Ascending aorta (tissue), 2 donors: Measurements from ENCODE around the gene CIAO2B. TPM values are rescaled to one million over a fixed set of nuclear protein-coding genes. Genes with fewer than 3 reads are reported as not detected.

Experiments
- DNase-seq, 2 donors: peaks; one replicate each; pipeline ENCODE4 v3.0.0-alpha.2; 2019; ENCODE audit warnings: low spot score in 2 of 2
- H3K27ac ChIP-seq, 2 donors: fragments of 200-600 bp; sonication (generic); one replicate each; pipeline ENCODE4 v1.5.1; 2016 to 2017; ENCODE audit warnings: mild to moderate bottlenecking in 1 of 2
- H3K27me3 ChIP-seq: fragments of 200-600 bp; sonication (generic); one replicate; pipeline ENCODE4 v1.5.1; 2017
- H3K36me3 ChIP-seq, 2 donors: fragments of 200-600 bp; sonication (generic); one replicate each; pipeline ENCODE4 v1.5.1; 2016
- H3K4me1 ChIP-seq, 2 donors: fragments of 200-600 bp; sonication (generic); one replicate each; pipeline ENCODE4 v1.5.1; 2016 to 2017; ENCODE audit warnings: mild to moderate bottlenecking in 1 of 2
- H3K4me3 ChIP-seq, 2 donors: fragments of 200-600 bp; sonication (generic); one replicate each; pipeline ENCODE4 v1.5.1; 2016 to 2017; ENCODE audit warnings: mild to moderate bottlenecking in 1 of 2
- H3K9me3 ChIP-seq, 2 donors: fragments of 200-600 bp; sonication (generic); one replicate each; pipeline ENCODE4 v1.5.1; 2016
- CTCF ChIP-seq, 3 experiments: fragments of 200-600 bp in 2 of 3; fragments of 450-650 bp in 1 of 3; sonication (generic) in 2 of 3; IDR thresholded peaks; one replicate each; pipeline ENCODE4 v1.5.1; 2016 to 2019; ENCODE audit warnings: antibody characterized with exemption in 3 of 3, mild to moderate bottlenecking in 1 of 3, moderate library complexity in 1 of 3
- intact Hi-C: fragments of 100-400 bp; cut with DNase I; formaldehyde crosslinking; loops from one replicate; pipeline ENCODE4 v1.15.1; 2023
- total RNA-seq: library from RNA; depleted of rRNA; stranded (reverse); fragments of >200 nt; gene quantifications from one replicate; pipeline ENCODE4 v1.1.0, GENCODE V29; 2016

CIAO2B gene
- total RNA-seq, 1 donor from 2014 or later: 255 TPM

DNA sequence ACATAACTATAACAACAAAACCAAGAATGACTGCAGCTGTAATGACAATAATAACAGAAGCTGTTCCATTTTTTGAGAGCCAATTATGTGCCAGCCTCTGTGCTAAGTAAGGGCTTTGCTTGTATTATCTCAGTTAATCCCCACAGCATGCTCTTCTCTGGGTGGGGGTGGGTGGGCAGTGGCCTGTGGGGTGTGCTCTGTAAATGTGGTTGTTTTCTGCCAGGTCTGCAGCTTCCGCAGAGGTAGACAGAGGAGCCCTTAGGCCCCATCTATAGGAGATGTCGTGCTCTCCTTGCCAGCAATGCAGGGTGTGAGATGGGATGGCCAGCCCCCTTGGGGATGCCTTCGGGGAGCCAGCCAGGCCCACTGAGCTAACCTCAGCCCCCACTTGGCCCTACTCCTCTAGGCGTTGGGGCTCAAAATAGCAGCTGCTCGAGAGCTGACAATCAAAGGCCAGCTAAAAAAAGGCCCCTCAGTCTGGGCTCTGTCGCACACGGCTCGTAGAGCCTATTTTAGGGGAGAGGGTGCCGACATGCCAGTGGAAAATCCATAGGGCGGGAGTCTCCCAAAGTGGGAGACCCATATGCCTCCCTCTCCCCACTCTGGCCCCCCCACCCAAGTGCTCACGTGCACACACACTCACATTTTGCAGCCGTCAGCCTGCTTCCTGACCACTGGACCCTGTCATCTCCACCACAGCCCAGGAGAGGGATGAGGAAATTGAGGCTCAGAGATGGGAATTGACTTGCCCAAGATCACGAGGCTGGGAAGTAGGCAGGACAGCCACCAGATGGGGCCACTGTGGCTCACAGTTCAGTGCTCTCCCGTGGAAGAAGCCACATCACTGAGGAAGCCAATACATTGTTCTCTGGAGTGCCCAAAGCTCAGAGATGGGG is 31.3 kb downstream of the CIAO2B start:
- Histone ChIP-seq H3K36me3 (no peaks in the 10 kb centered on the region), H3K4me3 (no peak overlapping the region), H3K27me3 (no peaks in the 10 kb centered on the region), H3K9me3 (no peaks in the 10 kb centered on the region), H3K27ac (peak overlapping the region; percentile 90 to 92), H3K4me1 (peaks cover 45 to 71% of the 10 kb centered on the region in 2 donors)
- no peak for DNase-seq
- intact Hi-C loops: no loop called here
- no peak for TF ChIP-seq CTCF (IDR thresholded peaks at IDR 0.05)

DNA sequence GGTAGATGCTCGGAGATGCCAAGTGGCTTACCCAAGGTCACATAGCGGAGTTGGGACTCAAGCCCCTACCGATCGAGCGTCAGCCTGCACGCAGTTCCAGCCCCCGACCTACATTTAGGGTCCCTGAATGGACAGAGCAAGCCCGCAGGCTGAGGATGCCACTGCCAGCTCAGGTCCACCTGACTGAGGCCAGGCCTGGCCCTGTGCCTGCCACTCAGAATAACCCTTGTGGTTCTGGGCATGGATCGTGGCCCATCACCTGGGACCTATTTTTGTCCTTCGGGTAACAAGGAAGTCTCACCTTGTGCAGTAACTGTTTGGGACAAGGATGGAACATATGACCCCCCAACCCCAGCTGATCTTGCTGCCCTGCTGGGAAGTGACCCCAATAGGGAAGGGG is 32.6 kb downstream of the CIAO2B start:
- peaks cover 45 to 78% of the 10 kb centered on the region in 2 donors for H3K4me1 ChIP-seq
- H3K36me3 ChIP-seq: no peaks in the 10 kb centered on the region
- no peak for TF ChIP-seq CTCF (IDR thresholded peaks at IDR 0.05)
- peak overlapping the region; percentile 90 to 92 for H3K27ac ChIP-seq
- intact Hi-C loops: no loop called here
- DNase-seq: no peak
- no peak overlapping the region for H3K4me3 ChIP-seq
- H3K9me3 ChIP-seq: no peaks in the 10 kb centered on the region
- no peaks in the 10 kb centered on the region for H3K27me3 ChIP-seq

DNA sequence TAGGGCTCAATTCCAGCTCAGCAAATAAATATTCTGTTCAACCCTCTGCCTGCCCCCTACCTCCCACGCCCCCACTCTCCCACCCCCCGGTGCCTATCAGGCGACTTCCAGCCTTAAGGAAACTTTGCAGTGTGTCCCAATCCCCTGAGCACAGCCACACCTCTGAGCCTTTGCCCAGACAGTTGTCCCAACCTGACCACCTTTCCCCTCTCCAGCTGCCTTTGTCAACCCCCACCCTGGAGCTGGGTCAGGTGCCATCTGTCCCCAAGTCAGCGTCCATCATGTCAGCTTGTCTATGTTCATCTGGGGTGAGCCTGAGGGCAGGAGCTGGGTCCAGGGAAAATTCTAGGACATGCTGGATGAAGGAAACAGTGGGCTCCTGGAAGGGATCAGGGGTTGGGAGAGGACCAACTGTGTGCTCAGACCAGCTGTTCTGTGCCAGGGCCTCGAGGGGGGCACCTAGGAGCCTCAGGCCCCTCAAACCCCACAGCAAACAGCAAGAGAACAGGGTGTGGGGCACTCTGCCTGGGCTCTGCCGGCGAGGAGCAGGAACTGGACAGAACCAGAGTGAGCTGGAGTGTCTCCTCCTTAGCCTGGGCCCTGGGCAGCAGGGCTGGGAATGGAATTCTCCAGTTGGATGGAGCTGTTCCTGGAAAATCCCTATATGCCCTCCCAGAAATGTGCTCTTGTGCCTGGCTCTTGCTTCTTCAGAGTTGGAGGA is 33.3 kb downstream of the CIAO2B start:
- no peak for DNase-seq
- H3K27ac ChIP-seq: peak overlapping the region; percentile 90 to 92
- no peaks in the 10 kb centered on the region for H3K36me3 ChIP-seq
- TF ChIP-seq CTCF (IDR thresholded peaks at IDR 0.05): no peak
- no peak overlapping the region for H3K4me3 ChIP-seq
- H3K27me3 ChIP-seq: no peaks in the 10 kb centered on the region
- intact Hi-C loops: loop anchor here (1.0 kb wide), 1 partner anchor 24 kb away; the partner anchor contains the start of gene RRAD
- H3K4me1 ChIP-seq: peaks cover 45 to 82% of the 10 kb centered on the region in 2 donors
- no peaks in the 10 kb centered on the region for H3K9me3 ChIP-seq

DNA sequence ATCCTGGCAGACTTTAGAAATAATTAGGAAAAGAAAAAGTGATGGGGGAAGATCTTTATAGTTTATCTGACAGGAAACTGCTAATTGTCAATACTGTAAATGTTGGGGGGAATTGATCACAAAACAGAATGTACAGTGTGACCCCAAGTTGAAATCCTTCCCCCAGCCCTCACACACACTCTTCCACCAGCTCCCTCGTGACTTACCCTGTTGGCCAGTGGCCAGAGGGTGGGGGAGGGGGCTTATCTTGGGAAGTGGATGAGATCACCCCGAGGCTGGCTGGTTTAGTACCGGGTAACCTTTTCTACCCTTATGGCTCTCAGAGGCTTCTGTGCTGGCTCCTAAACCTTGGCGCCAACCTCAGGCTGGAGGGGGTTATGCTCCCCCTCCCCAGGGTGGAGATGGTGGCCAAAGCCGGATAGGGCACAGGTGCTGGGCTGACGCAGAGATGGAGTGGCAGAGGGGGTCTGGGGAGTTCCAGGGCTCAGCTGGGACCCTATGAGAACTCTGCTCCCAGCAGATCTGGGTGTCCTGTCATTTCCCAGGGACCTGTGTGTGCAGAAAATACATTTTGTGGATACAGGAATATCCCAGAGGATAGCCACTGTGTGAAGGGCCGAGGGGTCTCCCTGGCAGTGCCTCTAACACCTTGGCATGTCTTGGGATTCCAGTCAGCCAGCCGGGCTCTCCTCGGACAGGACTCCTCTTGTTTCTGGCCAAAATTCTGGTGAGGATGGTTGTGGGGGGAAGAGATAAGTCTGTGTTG is 34.1 kb downstream of the CIAO2B start:
- no peaks in the 10 kb centered on the region for H3K9me3 ChIP-seq
- H3K27me3 ChIP-seq: no peaks in the 10 kb centered on the region
- H3K36me3 ChIP-seq: no peaks in the 10 kb centered on the region
- peaks cover 45 to 81% of the 10 kb centered on the region in 2 donors for H3K4me1 ChIP-seq
- intact Hi-C loops: loop anchor here (1.0 kb wide), 1 partner anchor 25 kb away; the partner anchor contains the start of gene RRAD
- no peak overlapping the region for H3K4me3 ChIP-seq
- no peak for TF ChIP-seq CTCF (IDR thresholded peaks at IDR 0.05)
- peak in 1 of 2 donors; percentile 92 for DNase-seq
- peak overlapping the region; percentile 90 to 92 for H3K27ac ChIP-seq

DNA sequence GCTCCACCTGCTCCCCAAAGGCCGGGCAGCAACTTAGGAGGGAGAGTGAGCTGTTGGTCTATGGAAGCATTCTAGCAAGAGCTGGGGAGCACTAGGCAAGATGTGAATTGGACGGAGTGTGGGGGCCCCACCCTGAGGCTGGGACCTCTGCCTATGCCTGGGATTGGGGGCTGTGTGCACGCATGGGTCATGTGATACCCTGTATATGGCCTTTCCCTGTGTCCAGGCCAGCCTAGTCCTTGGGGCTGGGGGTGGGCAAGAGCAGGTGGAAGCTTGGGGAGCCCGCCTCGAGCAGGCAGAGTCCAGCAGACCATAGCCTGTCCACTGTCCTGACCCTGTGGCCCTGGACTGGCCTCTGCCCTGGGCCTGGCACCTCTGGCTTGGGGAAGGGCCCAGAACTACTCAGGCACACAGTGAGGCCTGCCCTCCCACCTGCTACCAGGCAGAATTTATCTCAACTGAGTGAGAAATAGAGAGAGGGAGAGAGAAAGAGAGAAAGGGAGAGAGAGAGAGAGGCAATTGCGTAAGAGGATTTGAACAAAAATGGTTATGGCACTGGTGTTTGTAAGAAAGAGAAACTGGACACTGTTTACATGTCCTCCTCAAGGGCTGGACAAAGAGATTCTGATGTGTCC is 34.8 kb downstream of the CIAO2B start:
- no peaks in the 10 kb centered on the region for H3K9me3 ChIP-seq
- H3K27me3 ChIP-seq: no peaks in the 10 kb centered on the region
- intact Hi-C loops: no loop called here
- TF ChIP-seq CTCF (IDR thresholded peaks at IDR 0.05): no peak
- H3K36me3 ChIP-seq: no peaks in the 10 kb centered on the region
- peak overlapping the region; percentile 90 to 92 for H3K27ac ChIP-seq
- H3K4me3 ChIP-seq: no peak overlapping the region
- no peak for DNase-seq
- H3K4me1 ChIP-seq: peaks cover 41 to 74% of the 10 kb centered on the region in 2 donors
